GM12878 (cell line): ENCODE measurements around the gene CLCN7. TPM values are rescaled to one million over a fixed set of nuclear protein-coding genes. Genes with fewer than 3 reads are reported as not detected.

Source experiments
- ATAC-seq: fragments of 200-7000 bp; cut with Tn5 transposase; 3 replicates; pipeline ENCODE4 v1.9.1; 2020; ENCODE audit warnings: mild to moderate bottlenecking, moderate library complexity
- BruUV-seq: library from RNA; stranded (reverse); fragments of 400-500 nt; replicated peaks from 2 replicates; lab custom pipeline; 2021; lab: Mats Ljungman, UMichigan
- CTCF ChIA-PET: fragments of 300-600 bp; sonication (Branson Sonifier 250); formaldehyde crosslinking; extraction: SDS; loops from one replicate; lab custom pipeline; 2021; ENCODE audit warnings: inconsistent platforms; lab: Yijun Ruan, JAX
- POLR2A ChIA-PET: fragments of 350-600 bp; formaldehyde crosslinking; extraction: SDS; loops from one replicate; lab custom pipeline; 2021; ENCODE audit warnings: inconsistent platforms; lab: Charles Lee
- RAD21 ChIA-PET: fragments of 300-600 bp; sonication (Branson Sonifier 250); formaldehyde crosslinking; loops from one replicate; lab custom pipeline; 2023; ENCODE audit warnings: antibody characterized with exemption; ENCODE audit not compliant: unreplicated experiment; lab: Charles Lee
- SMC1A ChIA-PET: fragments of 300-600 bp; sonication (Branson Sonifier 250); formaldehyde crosslinking; loops from one replicate; lab custom pipeline; 2023; ENCODE audit not compliant: unreplicated experiment, uncharacterized antibody; lab: Charles Lee
- DNase-seq: peaks from one replicate; pipeline ENCODE4 v3.0.0-alpha.2; 2011; ENCODE audit warnings: low read depth, low spot score
- FAIRE-seq: peaks from 3 replicates; lab custom pipeline; 2011; peaks lifted over from hg19 to GRCh38; lab: Jason Lieb, UNC
- H2AFZ ChIP-seq: 2 replicates; pipeline ENCODE4 v1.6.0; 2011; ENCODE audit warnings: low read depth, low read length, control low read depth; ENCODE audit not compliant: control insufficient read depth
- H3K27ac ChIP-seq: 2 replicates; pipeline ENCODE4 v1.5.1; 2011; ENCODE audit warnings: control low read depth; ENCODE audit not compliant: control insufficient read depth, insufficient read depth
- H3K27me3 ChIP-seq, 2 experiments: replicated peaks in 1 of 2; 2 replicates each; pipeline versions ENCODE4 v1.6.0 to v1.6.1; 2011; ENCODE audit warnings: low read length in 1 of 2; ENCODE audit not compliant: control insufficient read depth in 2 of 2, insufficient read depth in 2 of 2
- H3K36me3 ChIP-seq, 2 experiments: 2 replicates each; pipeline ENCODE4 v1.5.1; 2011; ENCODE audit warnings: low read length in 1 of 2; ENCODE audit not compliant: control insufficient read depth in 2 of 2, insufficient read depth in 2 of 2
- H3K4me1 ChIP-seq: 2 replicates; pipeline ENCODE4 v1.6.1; 2011; ENCODE audit warnings: mild to moderate bottlenecking, low read length, moderate library complexity, mixed read lengths; ENCODE audit not compliant: control insufficient read depth, insufficient read depth
- H3K4me2 ChIP-seq: 2 replicates; pipeline ENCODE4 v1.6.0; 2011; ENCODE audit warnings: control low read depth; ENCODE audit not compliant: control insufficient read depth, insufficient read depth
- H3K4me3 ChIP-seq: fragments of 200-600 bp; sonication (generic); 2 replicates; pipeline ENCODE4 v1.5.1; 2016
- H3K79me2 ChIP-seq: 2 replicates; pipeline ENCODE4 v1.6.0; 2011; ENCODE audit warnings: low read length; ENCODE audit not compliant: control insufficient read depth, insufficient read depth
- H3K9ac ChIP-seq: 2 replicates; pipeline ENCODE4 v1.8.0; 2011; ENCODE audit warnings: low read length, control low read depth, mixed read lengths; ENCODE audit not compliant: control insufficient read depth, insufficient read depth
- H3K9me3 ChIP-seq: replicated peaks from 3 replicates; pipeline ENCODE4 v1.5.1; 2011; ENCODE audit warnings: mild to moderate bottlenecking, low read length; ENCODE audit not compliant: control insufficient read depth, insufficient read depth
- H4K20me1 ChIP-seq: 2 replicates; pipeline ENCODE4 v1.6.0; 2011; ENCODE audit not compliant: control insufficient read depth, insufficient read depth
- BCL3 ChIP-seq: IDR thresholded peaks from 2 replicates; pipeline ENCODE4 v1.6.1; 2011; ENCODE audit warnings: borderline replicate concordance, low read depth, mild to moderate bottlenecking, moderate library complexity, low read length; ENCODE audit not compliant: insufficient read depth, poor library complexity, severe bottlenecking
- CEBPB ChIP-seq, 2 experiments: fragments of 150-350 bp in 1 of 2; IDR thresholded peaks; 2 replicates each; pipeline ENCODE4 v1.6.1; 2012 to 2014; ENCODE audit warnings: low read depth in 2 of 2, low read length in 2 of 2, borderline replicate concordance in 1 of 2, inconsistent platforms in 1 of 2
- CHD1 ChIP-seq: IDR thresholded peaks from 2 replicates; pipeline ENCODE4 v1.6.1; 2012; ENCODE audit warnings: low read depth, low read length, improper control_type of control experiment
- CHD4 ChIP-seq: fragments of 200-600 bp; sonication (generic); IDR thresholded peaks from 2 replicates; pipeline ENCODE4 v1.6.1; 2016; ENCODE audit warnings: mild to moderate bottlenecking
- CREB1 ChIP-seq: IDR thresholded peaks from 2 replicates; pipeline ENCODE4 v1.6.1; 2012; ENCODE audit warnings: low read depth, mild to moderate bottlenecking, inconsistent platforms
- E4F1 ChIP-seq: fragments of 450-650 bp; IDR thresholded peaks from 2 replicates; pipeline ENCODE4 v1.6.1; 2018; ENCODE audit warnings: borderline replicate concordance, mild to moderate bottlenecking; ENCODE audit not compliant: partially characterized antibody
- KDM1A ChIP-seq: fragments of 200-600 bp; sonication (generic); IDR thresholded peaks from 2 replicates; pipeline ENCODE4 v1.6.1; 2016; ENCODE audit warnings: borderline replicate concordance
- SIX5 ChIP-seq: IDR thresholded peaks from 2 replicates; pipeline ENCODE4 v1.6.1; 2011; ENCODE audit warnings: mild to moderate bottlenecking, low read depth, low read length, moderate library complexity; ENCODE audit not compliant: severe bottlenecking
- SREBF2 ChIP-seq: IDR thresholded peaks from 2 replicates; pipeline ENCODE4 v1.6.1; 2012; ENCODE audit warnings: mild to moderate bottlenecking, low read length
- WGBS: methylation state at CpG from one replicate; pipeline ENCODE4 v1.1.6; 2016; ENCODE audit warnings: low lambda C conversion rate; ENCODE audit not compliant: insufficient replicate concordance, insufficient coverage; ENCODE audit errors: missing lambda C conversion rate; 5-methylcytosine and 5-hydroxymethylcytosine counted together
- in situ Hi-C: fragments of 300-500 bp; cut with MboI; formaldehyde crosslinking; loops from 9 replicates; pipeline ENCODE4 v1.14.3; 2018; ENCODE audit warnings: mixed read lengths
- intact Hi-C: fragments of 100-400 bp; cut with micrococcal nuclease; formaldehyde crosslinking; loops from one replicate; pipeline ENCODE4 v1.14.2; 2022; ENCODE audit not compliant: unreplicated experiment
- polyA plus RNA-seq, 11 experiments: library from polyadenylated mRNA; depleted of rRNA in 4 of 11; unstranded in 6 of 11; stranded (reverse) in 5 of 11; fragments of >200 nt; fragmentation: Nextera tagmentation in 4 of 11; fragmentation: Illumina TruSeq in 1 of 11; extraction: Ambion mirVana in 4 of 11; extraction: Trizol in 1 of 11; gene quantifications; 1 replicate in 1 of 11; 2 replicates in 10 of 11; pipeline versions ENCODE4 v1.2.1 to v1.2.3, GENCODE V29; 2011 to 2016; ENCODE audit warnings: inconsistent platforms in 2 of 11, missing spikeins in 2 of 11, low read depth in 1 of 11
- total RNA-seq, 4 experiments: library from RNA; depleted of rRNA in 3 of 4; stranded (reverse); fragments of >200 nt in 3 of 4; fragmentation: Illumina TruSeq in 1 of 4; extraction: Trizol in 1 of 4; gene quantifications; 2 replicates each; pipeline versions ENCODE4 v1.2.1 to v1.2.3, GENCODE V29; 2013 to 2021
- TF ChIP-seq, protein P1 (sequence below): fragments of 450-650 bp; conservative IDR thresholded peaks from 2 replicates; pipeline ENCODE4 v1.6.1; 2017; ENCODE audit warnings: mild to moderate bottlenecking, moderate library complexity
- TF ChIP-seq, protein P2 (sequence below): IDR thresholded peaks from 2 replicates; pipeline ENCODE4 v1.6.1; 2011; ENCODE audit warnings: low read depth, low read length, improper control_type of control experiment, borderline replicate concordance
- TF ChIP-seq, protein P3 (sequence below): fragments of 450-650 bp; IDR thresholded peaks from 2 replicates; pipeline ENCODE4 v1.6.1; 2017; ENCODE audit warnings: borderline replicate concordance

Gene CLCN7
- total and polyA plus RNA-seq, 10 of the 15 experiments (the other 5 are each of a cell fraction or from before 2014, with no cell fraction given): 0.04 to 62.5 (median 19.9) TPM

DNA sequence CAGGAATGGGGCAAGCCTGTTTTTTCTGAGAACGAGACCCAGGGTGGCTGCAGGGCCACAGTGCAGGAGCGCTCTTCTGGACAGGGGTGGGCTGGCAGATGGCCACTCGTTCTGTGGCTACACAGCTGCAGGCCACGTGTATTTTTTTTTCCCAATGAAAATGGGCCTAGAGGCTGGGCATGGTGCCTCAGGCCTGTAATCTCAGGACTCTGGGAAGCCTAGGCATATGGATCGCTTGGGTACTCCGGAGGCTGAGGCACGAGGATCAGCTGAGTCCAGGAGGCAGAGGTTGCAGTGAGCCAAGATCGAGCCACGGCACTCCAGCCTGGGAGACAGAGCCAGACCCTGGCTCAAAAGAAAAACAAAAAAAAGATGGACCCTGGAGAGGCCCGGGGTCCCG is 67.1 kb downstream of the CLCN7 start (continued):
- TF ChIP-seq, protein P1, sequence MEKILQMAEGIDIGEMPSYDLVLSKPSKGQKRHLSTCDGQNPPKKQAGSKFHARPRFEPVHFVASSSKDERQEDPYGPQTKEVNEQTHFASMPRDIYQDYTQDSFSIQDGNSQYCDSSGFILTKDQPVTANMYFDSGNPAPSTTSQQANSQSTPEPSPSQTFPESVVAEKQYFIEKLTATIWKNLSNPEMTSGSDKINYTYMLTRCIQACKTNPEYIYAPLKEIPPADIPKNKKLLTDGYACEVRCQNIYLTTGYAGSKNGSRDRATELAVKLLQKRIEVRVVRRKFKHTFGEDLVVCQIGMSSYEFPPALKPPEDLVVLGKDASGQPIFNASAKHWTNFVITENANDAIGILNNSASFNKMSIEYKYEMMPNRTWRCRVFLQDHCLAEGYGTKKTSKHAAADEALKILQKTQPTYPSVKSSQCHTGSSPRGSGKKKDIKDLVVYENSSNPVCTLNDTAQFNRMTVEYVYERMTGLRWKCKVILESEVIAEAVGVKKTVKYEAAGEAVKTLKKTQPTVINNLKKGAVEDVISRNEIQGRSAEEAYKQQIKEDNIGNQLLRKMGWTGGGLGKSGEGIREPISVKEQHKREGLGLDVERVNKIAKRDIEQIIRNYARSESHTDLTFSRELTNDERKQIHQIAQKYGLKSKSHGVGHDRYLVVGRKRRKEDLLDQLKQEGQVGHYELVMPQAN: no peak
- TF ChIP-seq, protein P2, sequence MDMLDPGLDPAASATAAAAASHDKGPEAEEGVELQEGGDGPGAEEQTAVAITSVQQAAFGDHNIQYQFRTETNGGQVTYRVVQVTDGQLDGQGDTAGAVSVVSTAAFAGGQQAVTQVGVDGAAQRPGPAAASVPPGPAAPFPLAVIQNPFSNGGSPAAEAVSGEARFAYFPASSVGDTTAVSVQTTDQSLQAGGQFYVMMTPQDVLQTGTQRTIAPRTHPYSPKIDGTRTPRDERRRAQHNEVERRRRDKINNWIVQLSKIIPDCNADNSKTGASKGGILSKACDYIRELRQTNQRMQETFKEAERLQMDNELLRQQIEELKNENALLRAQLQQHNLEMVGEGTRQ: no peak
- TF ChIP-seq E4F1: no peak
- no peak for TF ChIP-seq CREB1

- in situ Hi-C loops: no loop called here
- POLR2A ChIA-PET: no interaction called here
- Histone ChIP-seq H4K20me1 (0 out of 2 replicates have a peak, but pooled peaks cover 2% of the 10 kb centered on the region), H3K27ac (no peak overlapping the region), H3K9me3 (no peaks in the 10 kb centered on the region), H3K27me3 (no peaks in the 10 kb centered on the region), H3K4me1 (peaks cover 3% of the 10 kb centered on the region), H3K79me2 (peaks cover 1% of the 10 kb centered on the region; the same call in 1 of the 2 replicates), H3K4me2 (no peak overlapping the region), H3K36me3 (no peaks in the 10 kb centered on the region; a peak in 1 of 4 replicates), H2AFZ (no peak overlapping the region), H3K9ac (no peak overlapping the region), H3K4me3 (no peak overlapping the region)
- ATAC-seq (no peak), DNase-seq (no peak), FAIRE-seq (no peak)
- RAD21 ChIA-PET: no interaction called here
- intact Hi-C loops: no loop called here
- CTCF ChIA-PET: no interaction called here
- TF ChIP-seq KDM1A: no peak
- TF ChIP-seq, protein P3, sequence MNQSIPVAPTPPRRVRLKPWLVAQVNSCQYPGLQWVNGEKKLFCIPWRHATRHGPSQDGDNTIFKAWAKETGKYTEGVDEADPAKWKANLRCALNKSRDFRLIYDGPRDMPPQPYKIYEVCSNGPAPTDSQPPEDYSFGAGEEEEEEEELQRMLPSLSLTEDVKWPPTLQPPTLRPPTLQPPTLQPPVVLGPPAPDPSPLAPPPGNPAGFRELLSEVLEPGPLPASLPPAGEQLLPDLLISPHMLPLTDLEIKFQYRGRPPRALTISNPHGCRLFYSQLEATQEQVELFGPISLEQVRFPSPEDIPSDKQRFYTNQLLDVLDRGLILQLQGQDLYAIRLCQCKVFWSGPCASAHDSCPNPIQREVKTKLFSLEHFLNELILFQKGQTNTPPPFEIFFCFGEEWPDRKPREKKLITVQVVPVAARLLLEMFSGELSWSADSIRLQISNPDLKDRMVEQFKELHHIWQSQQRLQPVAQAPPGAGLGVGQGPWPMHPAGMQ: no peak
- no peak for TF ChIP-seq CHD4
- no peak for TF ChIP-seq CREB1
- TF ChIP-seq SIX5: no peak
- TF ChIP-seq SREBF2: no peak
- TF ChIP-seq BCL3: no peak
- no peak for TF ChIP-seq CEBPB (IDR thresholded peaks at IDR 0.05; ENCODE audit: borderline replicate concordance in 1 of 2, low read depth in 2 of 2, low read length in 2 of 2)
- TF ChIP-seq CHD1: no peak
- no TSS peak for BruUV-seq
- 76% methylated on average over 14 of the region's 14 CpGs for WGBS
- SMC1A ChIA-PET: no interaction called here
These were observed 71.1 kb downstream of the CLCN7 start for GRCh38 chr16:1403733-1404132.
